ENCODE data around the gene CREBBP.

GRCh38 chr16:3804426-3805016 lies 76.0 kb downstream of the CREBBP start:
- TF ChIP-seq ZNF274 (IDR thresholded peaks at IDR 0.05; ENCODE audit: low read depth, low read length): no peak
- no peak for TF ChIP-seq SUZ12 (IDR thresholded peaks at IDR 0.05; ENCODE audit: extremely low read depth, insufficient read depth, insufficient read length)
